ENCODE measurements around the gene TBC1D1. TPM values are rescaled to one million over a fixed set of nuclear protein-coding genes. Genes with fewer than 3 reads are reported as not detected.

The TBC1D1 gene
- total RNA-seq, 4 donors from 2014 or later, result 206 to 258 (median 221) TPM

GRCh38 chr4:38004887-38005286 is 114.0 kb downstream of the TBC1D1 start:
- Histone ChIP-seq H3K27ac (replicated peaks in 1 of 4) (peak overlapping the region; percentile 31 to 62 (median 42)), H3K36me3 (no peaks in the 10 kb centered on the region), H3K4me1 (peaks cover 42 to 90% (median 74%) of the 10 kb centered on the region in 4 donors), H3K4me3 (no peak overlapping the region), H3K9me3 (no peaks in the 10 kb centered on the region), H3K27me3 (no peaks in the 10 kb centered on the region)
- whole genome bisulfite sequencing, result 51% methylated on average over 6 of the region's 6 CpGs
- no peak for DNase-seq (ENCODE audit: extremely low spot score)
- TF ChIP-seq, protein P1, sequence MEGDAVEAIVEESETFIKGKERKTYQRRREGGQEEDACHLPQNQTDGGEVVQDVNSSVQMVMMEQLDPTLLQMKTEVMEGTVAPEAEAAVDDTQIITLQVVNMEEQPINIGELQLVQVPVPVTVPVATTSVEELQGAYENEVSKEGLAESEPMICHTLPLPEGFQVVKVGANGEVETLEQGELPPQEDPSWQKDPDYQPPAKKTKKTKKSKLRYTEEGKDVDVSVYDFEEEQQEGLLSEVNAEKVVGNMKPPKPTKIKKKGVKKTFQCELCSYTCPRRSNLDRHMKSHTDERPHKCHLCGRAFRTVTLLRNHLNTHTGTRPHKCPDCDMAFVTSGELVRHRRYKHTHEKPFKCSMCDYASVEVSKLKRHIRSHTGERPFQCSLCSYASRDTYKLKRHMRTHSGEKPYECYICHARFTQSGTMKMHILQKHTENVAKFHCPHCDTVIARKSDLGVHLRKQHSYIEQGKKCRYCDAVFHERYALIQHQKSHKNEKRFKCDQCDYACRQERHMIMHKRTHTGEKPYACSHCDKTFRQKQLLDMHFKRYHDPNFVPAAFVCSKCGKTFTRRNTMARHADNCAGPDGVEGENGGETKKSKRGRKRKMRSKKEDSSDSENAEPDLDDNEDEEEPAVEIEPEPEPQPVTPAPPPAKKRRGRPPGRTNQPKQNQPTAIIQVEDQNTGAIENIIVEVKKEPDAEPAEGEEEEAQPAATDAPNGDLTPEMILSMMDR (IDR thresholded peaks at IDR 0.05), result no peak
- TF ChIP-seq POLR2AphosphoS5 (IDR thresholded peaks at IDR 0.05) (no peak), POLR2A (IDR thresholded peaks at IDR 0.05; ENCODE audit: low read depth) (no peak), EP300 (IDR thresholded peaks at IDR 0.05) (no peak)
- intact Hi-C loops (cut with DNase I), result no loop called here

- no peak for DNase-seq (ENCODE audit: extremely low spot score)
- peaks cover 49 to 95% (median 82%) of the 10 kb centered on the region in 4 donors for H3K4me1 ChIP-seq
- TF ChIP-seq POLR2AphosphoS5 (IDR thresholded peaks at IDR 0.05), result no peak
- H3K36me3 ChIP-seq, result no peaks in the 10 kb centered on the region
- intact Hi-C loops (cut with DNase I), result no loop called here
- H3K4me3 ChIP-seq, result no peak overlapping the region
- no peaks in the 10 kb centered on the region for H3K9me3 ChIP-seq
- WGBS, result 74% methylated on average over 3 of the region's 3 CpGs
- H3K27me3 ChIP-seq, result no peaks in the 10 kb centered on the region
- H3K27ac ChIP-seq (replicated peaks in 1 of 4), result peak overlapping the region; percentile 31 to 62 (median 42)
Observed at GRCh38 chr4:38005637-38006036, 114.8 kb downstream of the TBC1D1 start.

DNA sequence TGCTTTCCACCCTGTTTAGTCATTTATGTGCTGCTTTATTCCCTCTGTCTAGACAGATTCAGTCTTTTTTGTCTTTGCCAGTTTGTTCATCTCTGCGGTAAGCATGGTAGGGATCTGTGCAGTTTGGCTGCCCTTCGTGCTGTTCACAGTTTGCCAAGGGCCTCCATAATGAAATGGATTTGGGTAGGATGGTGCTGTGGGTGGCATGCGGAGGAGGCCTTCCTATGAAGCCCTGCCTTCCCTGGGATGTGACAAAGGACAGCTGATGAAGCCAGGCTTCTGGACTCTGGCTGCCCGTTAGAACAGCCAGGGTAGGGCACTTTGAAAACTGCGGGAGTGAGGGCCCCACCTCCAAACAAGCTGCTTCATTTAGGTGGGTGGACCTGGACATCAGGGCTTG is 116.8 kb downstream of the TBC1D1 start:
- Histone ChIP-seq H3K27ac (replicated peaks in 1 of 4) (no peak overlapping the region), H3K36me3 (no peaks in the 10 kb centered on the region), H3K4me1 (peaks cover 53 to 94% (median 88%) of the 10 kb centered on the region in 4 donors), H3K9me3 (no peaks in the 10 kb centered on the region), H3K27me3 (no peaks in the 10 kb centered on the region), H3K4me3 (no peak overlapping the region)
- no peak for DNase-seq (ENCODE audit: extremely low spot score)
- intact Hi-C loops (cut with DNase I), result no loop called here
- TF ChIP-seq EP300 (IDR thresholded peaks at IDR 0.05) (no peak), POLR2AphosphoS5 (IDR thresholded peaks at IDR 0.05) (no peak), POLR2A (IDR thresholded peaks at IDR 0.05; ENCODE audit: low read depth) (no peak)
- TF ChIP-seq, protein P1 (IDR thresholded peaks at IDR 0.05), result no peak
- WGBS, result 77% methylated on average over 5 of the region's 5 CpGs

DNA sequence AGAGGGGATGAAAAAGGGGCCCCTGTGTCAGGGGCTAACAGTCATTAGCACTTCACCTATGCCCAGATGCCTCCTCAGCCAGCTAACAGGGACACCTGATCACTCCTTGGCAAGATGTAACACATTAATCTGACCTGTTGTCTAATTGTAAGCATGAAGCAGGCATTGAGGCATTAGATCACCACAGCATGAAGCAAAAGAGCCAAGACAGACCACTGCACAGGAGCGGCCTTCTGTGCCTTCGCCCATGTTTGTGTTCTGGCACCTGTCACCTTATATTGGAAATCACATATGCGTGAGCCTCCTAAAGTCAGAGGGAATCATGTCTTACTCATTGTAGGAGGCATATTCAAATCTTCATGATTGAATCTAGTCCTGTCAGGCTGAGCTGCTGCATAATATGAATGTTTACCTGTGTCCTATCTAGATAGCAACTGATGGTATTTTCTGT is 117.7 kb downstream of the TBC1D1 start:
- H3K4me1 ChIP-seq, result peaks cover 53 to 89% (median 87%) of the 10 kb centered on the region in 4 donors

DNA sequence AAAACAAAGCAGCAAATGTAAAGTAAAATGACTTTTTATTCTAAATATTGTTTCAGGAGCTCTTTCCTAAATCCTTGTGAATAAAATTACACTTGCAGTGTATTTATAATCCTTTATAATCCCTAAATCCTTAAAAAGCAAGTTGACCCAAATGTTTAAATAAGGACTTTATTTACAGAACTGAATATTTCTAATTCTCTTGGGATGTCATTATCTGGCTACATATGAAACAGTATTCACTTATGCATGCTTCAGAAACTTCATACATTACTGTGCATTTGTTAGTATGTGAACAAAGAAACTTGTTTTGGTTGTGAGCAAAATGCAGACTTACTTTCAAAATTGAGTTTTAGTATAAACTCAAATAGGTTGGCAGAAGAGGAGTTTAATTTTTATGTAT is 118.5 kb downstream of the TBC1D1 start:
- Histone ChIP-seq H3K4me1 (peaks cover 50 to 89% (median 86%) of the 10 kb centered on the region in 4 donors), H3K36me3 (peaks cover 0 to 2% (median 1%) of the 10 kb centered on the region in 4 donors), H3K27ac (replicated peaks in 1 of 4) (no peak overlapping the region), H3K27me3 (no peaks in the 10 kb centered on the region), H3K4me3 (no peak overlapping the region), H3K9me3 (no peaks in the 10 kb centered on the region)
- intact Hi-C loops (cut with DNase I), result no loop called here
- no peak for DNase-seq (ENCODE audit: extremely low spot score)
- TF ChIP-seq, protein P1 (IDR thresholded peaks at IDR 0.05), result no peak
- TF ChIP-seq POLR2AphosphoS5 (IDR thresholded peaks at IDR 0.05), result no peak
- no peak for TF ChIP-seq POLR2A (IDR thresholded peaks at IDR 0.05; ENCODE audit: low read depth)
- no peak for TF ChIP-seq EP300 (IDR thresholded peaks at IDR 0.05)

More for the DNA sequence above, 117.7 kb downstream of the TBC1D1 start:
- WGBS, result 39% methylated on average over 3 of the region's 3 CpGs
- no peak overlapping the region for H3K27ac ChIP-seq (replicated peaks in 1 of 4)
- no peak for DNase-seq (ENCODE audit: extremely low spot score)
- TF ChIP-seq EP300 (IDR thresholded peaks at IDR 0.05) (no peak), POLR2A (IDR thresholded peaks at IDR 0.05; ENCODE audit: low read depth) (no peak), POLR2AphosphoS5 (IDR thresholded peaks at IDR 0.05) (no peak)
- TF ChIP-seq, protein P1 (IDR thresholded peaks at IDR 0.05), result no peak
- intact Hi-C loops (cut with DNase I), result no loop called here
- no peaks in the 10 kb centered on the region for H3K36me3 ChIP-seq
- no peaks in the 10 kb centered on the region for H3K9me3 ChIP-seq
- H3K27me3 ChIP-seq, result no peaks in the 10 kb centered on the region
- no peak overlapping the region for H3K4me3 ChIP-seq

All from esophagus muscularis mucosa (tissue), 4 donors.